CD4-positive, alpha-beta memory T cell (primary cell): ENCODE measurements around the gene GFOD1. TPM values are rescaled to one million over a fixed set of nuclear protein-coding genes. Genes with fewer than 3 reads are reported as not detected.

ENCODE experiments used
- CTCF ChIA-PET: fragments of 350-600 bp; sonication (Branson Sonifier 250); formaldehyde crosslinking; loops from one replicate; lab custom pipeline; 2021; ENCODE audit warnings: inconsistent platforms; ENCODE audit not compliant: partially characterized antibody; lab: Charles Lee
- POLR2A ChIA-PET: fragments of 350-600 bp; sonication (Branson Sonifier 250); formaldehyde crosslinking; loops from one replicate; lab custom pipeline; 2021; ENCODE audit not compliant: partially characterized antibody; lab: Charles Lee
- DNase-seq, 5 donors: peaks; one replicate each; pipeline versions ENCODE4 v3.0.0 to v3.0.0-alpha.2; 2020 to 2022; ENCODE audit warnings: mixed read lengths in 1 of 5
- H3K27ac ChIP-seq: one replicate; pipeline ENCODE4 v1.7.0; 2013; ENCODE audit warnings: low read depth, low read length
- H3K27me3 ChIP-seq: 2 replicates; pipeline ENCODE4 v1.7.0; 2013; ENCODE audit warnings: mild to moderate bottlenecking, low read length, moderate library complexity; ENCODE audit not compliant: insufficient read depth
- H3K36me3 ChIP-seq: 2 replicates; pipeline ENCODE4 v1.7.0; 2013; ENCODE audit warnings: mild to moderate bottlenecking, low read length, moderate library complexity; ENCODE audit not compliant: insufficient read depth
- H3K4me1 ChIP-seq: 2 replicates; pipeline ENCODE4 v1.7.0; 2013; ENCODE audit warnings: mild to moderate bottlenecking, low read length, moderate library complexity; ENCODE audit not compliant: insufficient read depth
- H3K4me3 ChIP-seq, 2 donors: one replicate each; pipeline ENCODE4 v1.7.0; 2013; ENCODE audit warnings: low read length in 2 of 2, mild to moderate bottlenecking in 1 of 2
- H3K9me3 ChIP-seq, 2 donors: one replicate each; pipeline ENCODE4 v1.7.0; 2013; ENCODE audit warnings: low read length in 2 of 2, control low read depth in 1 of 2; ENCODE audit not compliant: control insufficient read depth in 1 of 2
- H3K27ac Mint-ChIP-seq, 7 donors: one replicate each; pipeline ENCODE4 v1.8.0; 2020 to 2021; ENCODE audit warnings: mixed read lengths in 7 of 7, mild to moderate bottlenecking in 6 of 7, inconsistent platforms in 3 of 7, moderate library complexity in 3 of 7
- H3K27me3 Mint-ChIP-seq, 2 donors: one replicate each; pipeline ENCODE4 v1.8.0; 2020 to 2021; ENCODE audit warnings: mixed read lengths in 2 of 2
- H3K36me3 Mint-ChIP-seq, 2 donors: one replicate each; pipeline ENCODE4 v1.8.0; 2020 to 2021; ENCODE audit warnings: mixed read lengths in 2 of 2, inconsistent platforms in 1 of 2, mild to moderate bottlenecking in 1 of 2
- H3K4me1 Mint-ChIP-seq, 4 donors: one replicate each; pipeline ENCODE4 v1.8.0; 2020 to 2021; ENCODE audit warnings: mixed read lengths in 4 of 4, mild to moderate bottlenecking in 1 of 4
- H3K4me3 Mint-ChIP-seq, 8 donors: one replicate each; pipeline ENCODE4 v1.8.0; 2020 to 2021; ENCODE audit warnings: mixed read lengths in 8 of 8, mild to moderate bottlenecking in 7 of 8, moderate library complexity in 6 of 8, inconsistent platforms in 3 of 8
- H3K9me3 Mint-ChIP-seq, 8 donors: one replicate each; pipeline ENCODE4 v1.8.0; 2020 to 2021; ENCODE audit warnings: mixed read lengths in 8 of 8, mild to moderate bottlenecking in 5 of 8, inconsistent platforms in 3 of 8, moderate library complexity in 1 of 8
- intact Hi-C: fragments of 100-400 bp; cut with micrococcal nuclease; formaldehyde crosslinking; loops from one replicate; pipeline ENCODE4 v1.15.1; 2023
- polyA plus RNA-seq, 2 donors: library from polyadenylated mRNA; unstranded; fragments of 300-500 nt; fragmentation: Illumina TruSeq; gene quantifications; one replicate each; pipeline ENCODE4 v1.2.3, GENCODE V29; 2021
- total RNA-seq, 2 experiments: library from RNA; stranded (reverse); gene quantifications; one replicate each; pipeline ENCODE4 v1.2.3, GENCODE V29; 2021

Gene GFOD1
- total and polyA plus RNA-seq, 4 experiments from 2014 or later = 0.95 to 1.1 (median 0.97) TPM; not detected in 1

GRCh38 chr6:13478525-13478966, 8.9 kb downstream of the GFOD1 start:
- intact Hi-C loops = no loop called here
- H3K27ac Mint-ChIP-seq = no peak overlapping the region
- Histone ChIP-seq H3K4me1 (no peaks in the 10 kb centered on the region), H3K27ac (no peak overlapping the region), H3K4me3 (no peak overlapping the region), H3K9me3 (no peaks in the 10 kb centered on the region), H3K27me3 (no peaks in the 10 kb centered on the region), H3K36me3 (no peaks in the 10 kb centered on the region)
- H3K4me1 Mint-ChIP-seq = no peaks in the 10 kb centered on the region
- H3K36me3 Mint-ChIP-seq = no peaks in the 10 kb centered on the region
- no peak for DNase-seq
- H3K4me3 Mint-ChIP-seq = no peak overlapping the region
- ChIA-PET POLR2A (no interaction called here), CTCF (no interaction called here)
- peaks cover 1 to 4% of the 10 kb centered on the region in 2 donors for H3K27me3 Mint-ChIP-seq
- H3K9me3 Mint-ChIP-seq = no peaks in the 10 kb centered on the region

- intact Hi-C loops = no loop called here
- H3K27me3 Mint-ChIP-seq = peaks cover 0 to 6% of the 10 kb centered on the region in 2 donors
- no peak overlapping the region for H3K27ac ChIP-seq
- H3K4me3 ChIP-seq = no peak overlapping the region
- no peaks in the 10 kb centered on the region for H3K9me3 ChIP-seq
- no peaks in the 10 kb centered on the region for H3K36me3 ChIP-seq
- CTCF ChIA-PET = no interaction called here
- no peaks in the 10 kb centered on the region for H3K4me1 Mint-ChIP-seq
- H3K27ac Mint-ChIP-seq = no peak overlapping the region
- H3K4me1 ChIP-seq = no peaks in the 10 kb centered on the region
- POLR2A ChIA-PET = no interaction called here
- DNase-seq = no peak
- no peaks in the 10 kb centered on the region for H3K27me3 ChIP-seq
- H3K36me3 Mint-ChIP-seq = no peaks in the 10 kb centered on the region
- H3K9me3 Mint-ChIP-seq = no peaks in the 10 kb centered on the region
- no peak overlapping the region for H3K4me3 Mint-ChIP-seq
These were observed 12.6 kb downstream of the GFOD1 start for GRCh38 chr6:13474787-13475186.

- Mint-ChIP-seq H3K4me3 (no peak overlapping the region), H3K9me3 (no peaks in the 10 kb centered on the region), H3K27ac (no peak overlapping the region), H3K36me3 (no peaks in the 10 kb centered on the region), H3K27me3 (peaks cover 0 to 6% of the 10 kb centered on the region in 2 donors), H3K4me1 (no peaks in the 10 kb centered on the region)
- Histone ChIP-seq H3K27ac (no peak overlapping the region), H3K4me1 (no peaks in the 10 kb centered on the region), H3K27me3 (no peaks in the 10 kb centered on the region), H3K4me3 (no peak overlapping the region), H3K9me3 (no peaks in the 10 kb centered on the region), H3K36me3 (no peaks in the 10 kb centered on the region)
- no peak for DNase-seq
- ChIA-PET CTCF (interaction anchor here (1.3 kb wide), 1 partner anchor 13 kb away, joined by 3 read pairs; no protein-coding TSS in a partner anchor), POLR2A (no interaction called here)
- intact Hi-C loops = no loop called here
These were observed 13.0 kb downstream of the GFOD1 start for GRCh38 chr6:13474360-13474759.

GRCh38 chr6:13473768-13474165, 13.6 kb downstream of the GFOD1 start:
- POLR2A ChIA-PET = no interaction called here
- H3K36me3 Mint-ChIP-seq = no peaks in the 10 kb centered on the region
- no peaks in the 10 kb centered on the region for H3K27me3 ChIP-seq
- H3K27ac Mint-ChIP-seq = no peak overlapping the region
- H3K4me3 Mint-ChIP-seq = no peak overlapping the region
- intact Hi-C loops = no loop called here
- no peak overlapping the region for H3K27ac ChIP-seq
- no peak overlapping the region for H3K4me3 ChIP-seq
- H3K9me3 ChIP-seq = no peaks in the 10 kb centered on the region
- no peaks in the 10 kb centered on the region for H3K4me1 Mint-ChIP-seq
- peaks cover 0 to 6% of the 10 kb centered on the region in 2 donors for H3K27me3 Mint-ChIP-seq
- no peaks in the 10 kb centered on the region for H3K4me1 ChIP-seq
- H3K9me3 Mint-ChIP-seq = no peaks in the 10 kb centered on the region
- no peaks in the 10 kb centered on the region for H3K36me3 ChIP-seq
- CTCF ChIA-PET = interaction anchor here (1.3 kb wide), 1 partner anchor 13 kb away, joined by 3 read pairs; no protein-coding TSS in a partner anchor
- DNase-seq = no peak

DNA sequence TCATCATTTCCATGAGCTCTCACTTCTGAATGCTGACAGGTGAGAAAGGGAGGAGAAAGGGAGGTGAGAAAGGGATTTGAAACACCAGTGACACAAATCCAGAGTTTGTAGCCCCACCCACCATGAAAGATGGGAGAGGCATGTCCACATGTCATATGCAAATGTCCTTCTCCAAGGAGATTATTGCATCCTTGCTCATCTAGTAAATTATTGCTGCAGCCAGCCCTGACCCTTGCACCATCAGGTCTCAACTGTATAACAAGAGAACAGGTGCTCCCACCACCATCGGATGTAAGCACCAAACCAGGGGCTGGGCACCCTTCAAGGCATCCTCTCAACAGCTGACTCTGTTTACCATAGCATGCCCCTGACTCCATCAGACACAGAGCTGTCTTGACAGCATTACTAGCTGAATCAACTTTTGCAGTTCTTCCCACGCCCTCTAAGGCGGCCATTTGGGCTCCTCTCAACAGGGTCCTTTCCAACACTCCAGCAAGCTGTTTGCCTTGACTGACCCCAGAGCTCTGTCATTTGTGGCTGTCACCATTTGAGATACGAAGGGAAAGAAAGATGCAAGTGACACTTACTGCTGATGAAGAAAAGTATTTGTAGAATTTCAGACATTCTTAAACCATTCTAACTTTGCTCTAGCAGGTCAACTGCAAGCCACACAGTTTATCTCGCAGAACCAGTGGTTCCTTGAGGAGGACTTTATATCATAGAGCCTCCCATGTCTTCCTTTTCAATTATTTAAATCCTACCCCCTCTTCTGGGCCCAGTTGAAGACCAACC, 14.2 kb downstream of the GFOD1 start:
- Histone ChIP-seq H3K4me3 (no peak overlapping the region), H3K27me3 (no peaks in the 10 kb centered on the region), H3K36me3 (no peaks in the 10 kb centered on the region), H3K9me3 (no peaks in the 10 kb centered on the region), H3K27ac (no peak overlapping the region), H3K4me1 (no peaks in the 10 kb centered on the region)
- DNase-seq = no peak
- ChIA-PET CTCF (interaction anchor here (1.3 kb wide), 1 partner anchor 12 kb away, joined by 3 read pairs; no protein-coding TSS in a partner anchor), POLR2A (no interaction called here)
- Mint-ChIP-seq H3K27me3 (peaks cover 0 to 6% of the 10 kb centered on the region in 2 donors), H3K27ac (no peak overlapping the region), H3K4me3 (no peak overlapping the region), H3K36me3 (no peaks in the 10 kb centered on the region), H3K4me1 (no peaks in the 10 kb centered on the region), H3K9me3 (peaks cover 0 to 3% (median 0%) of the 10 kb centered on the region in 8 donors)
- intact Hi-C loops = no loop called here

GRCh38 chr6:13472099-13472498, 15.3 kb downstream of the GFOD1 start:
- intact Hi-C loops = no loop called here
- H3K9me3 Mint-ChIP-seq = peaks cover 0 to 3% (median 0%) of the 10 kb centered on the region in 8 donors
- no peak overlapping the region for H3K4me3 ChIP-seq
- no peaks in the 10 kb centered on the region for H3K9me3 ChIP-seq
- H3K36me3 ChIP-seq = no peaks in the 10 kb centered on the region
- H3K4me3 Mint-ChIP-seq = no peak overlapping the region
- no peaks in the 10 kb centered on the region for H3K27me3 ChIP-seq
- peaks cover 0 to 6% of the 10 kb centered on the region in 2 donors for H3K27me3 Mint-ChIP-seq
- no peaks in the 10 kb centered on the region for H3K4me1 Mint-ChIP-seq
- H3K27ac ChIP-seq = no peak overlapping the region
- CTCF ChIA-PET = no interaction called here
- no peaks in the 10 kb centered on the region for H3K4me1 ChIP-seq
- POLR2A ChIA-PET = no interaction called here
- no peaks in the 10 kb centered on the region for H3K36me3 Mint-ChIP-seq
- no peak overlapping the region for H3K27ac Mint-ChIP-seq
- no peak for DNase-seq

DNA sequence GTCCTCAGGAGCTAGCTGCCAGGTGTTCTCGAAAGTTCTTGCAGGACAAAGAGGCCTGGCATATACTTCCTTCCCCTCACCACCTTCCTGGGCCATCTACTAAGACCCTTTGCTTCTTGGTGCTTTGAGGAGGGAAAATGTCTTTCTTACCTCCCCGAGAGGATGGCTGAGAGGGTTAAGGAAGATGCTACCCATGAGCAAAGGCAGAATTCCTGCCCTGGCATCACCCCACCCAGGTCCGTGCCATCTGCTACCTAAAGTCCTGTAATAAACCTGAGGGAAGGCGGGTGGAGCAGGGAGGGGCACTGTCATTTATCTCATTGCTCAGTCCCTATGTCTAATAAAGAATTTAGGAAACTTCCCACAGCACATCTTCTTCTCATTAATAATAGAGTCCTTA, 16.2 kb downstream of the GFOD1 start:
- H3K27me3 Mint-ChIP-seq = peaks cover 0 to 6% of the 10 kb centered on the region in 2 donors
- H3K9me3 Mint-ChIP-seq = peaks cover 0 to 3% (median 0%) of the 10 kb centered on the region in 8 donors
- POLR2A ChIA-PET = no interaction called here
- Histone ChIP-seq H3K4me1 (no peaks in the 10 kb centered on the region), H3K4me3 (no peak overlapping the region), H3K27me3 (no peaks in the 10 kb centered on the region), H3K9me3 (no peaks in the 10 kb centered on the region), H3K36me3 (no peaks in the 10 kb centered on the region), H3K27ac (no peak overlapping the region)
- intact Hi-C loops = no loop called here
- no peaks in the 10 kb centered on the region for H3K36me3 Mint-ChIP-seq
- H3K4me1 Mint-ChIP-seq = peaks cover under 1 to 5% (median 3%) of the 10 kb centered on the region in 4 donors
- DNase-seq = no peak
- no peak overlapping the region for H3K4me3 Mint-ChIP-seq
- H3K27ac Mint-ChIP-seq = no peak overlapping the region
- CTCF ChIA-PET = no interaction called here
